HEK293 (cell line): ENCODE data around the gene GFOD1.

ENCODE experiments used
- ATF2 ChIP-seq: fragments of 450-650 bp; formaldehyde crosslinking; IDR thresholded peaks from 2 replicates; pipeline ENCODE4 v1.5.1; 2016; ENCODE audit warnings: missing biosample characterization, missing genetic modification characterization, low read depth
- CTCF ChIP-seq: fragments of 450-650 bp; formaldehyde crosslinking; IDR thresholded peaks from 2 replicates; pipeline ENCODE4 v1.5.1; 2016; ENCODE audit warnings: missing biosample characterization, missing genetic modification characterization
- KLF8 ChIP-seq: fragments of 450-650 bp; formaldehyde crosslinking; IDR thresholded peaks from 2 replicates; pipeline ENCODE4 v1.5.1; 2016; ENCODE audit warnings: missing biosample characterization, missing genetic modification characterization
- SP2 ChIP-seq: fragments of 450-650 bp; formaldehyde crosslinking; IDR thresholded peaks from 2 replicates; pipeline ENCODE4 v1.5.1; 2016; ENCODE audit warnings: missing biosample characterization, missing genetic modification characterization
- YY1 ChIP-seq: fragments of 450-650 bp; formaldehyde crosslinking; IDR thresholded peaks from 2 replicates; pipeline ENCODE4 v1.5.1; 2018; ENCODE audit warnings: missing biosample characterization, missing genetic modification characterization
- ZBTB11 ChIP-seq: fragments of 450-650 bp; formaldehyde crosslinking; conservative IDR thresholded peaks from 2 replicates; pipeline ENCODE4 v1.5.1; 2016; ENCODE audit warnings: low read depth, missing biosample characterization, missing genetic modification characterization
- ZBTB20 ChIP-seq: fragments of 450-650 bp; formaldehyde crosslinking; IDR thresholded peaks from 2 replicates; pipeline ENCODE4 v1.5.1; 2016; ENCODE audit warnings: missing biosample characterization, missing genetic modification characterization
- ZIC2 ChIP-seq: fragments of 450-650 bp; formaldehyde crosslinking; IDR thresholded peaks from 2 replicates; pipeline ENCODE4 v1.5.1; 2016; ENCODE audit warnings: missing biosample characterization, missing genetic modification characterization
- ZNF138 ChIP-seq: fragments of 450-650 bp; formaldehyde crosslinking; IDR thresholded peaks from 2 replicates; pipeline ENCODE4 v1.5.1; 2016; ENCODE audit warnings: missing biosample characterization, missing genetic modification characterization, borderline replicate concordance
- ZNF23 ChIP-seq: fragments of 450-650 bp; formaldehyde crosslinking; IDR thresholded peaks from 2 replicates; pipeline ENCODE4 v1.5.1; 2016; ENCODE audit warnings: missing biosample characterization, missing genetic modification characterization, borderline replicate concordance
- ZNF26 ChIP-seq: fragments of 450-650 bp; formaldehyde crosslinking; IDR thresholded peaks from 2 replicates; pipeline ENCODE4 v1.5.1; 2016; ENCODE audit warnings: missing biosample characterization, missing genetic modification characterization
- ZNF274 ChIP-seq, 2 experiments: fragments of 200-500 bp in 1 of 2; fragments of 450-650 bp in 1 of 2; sonication (Bioruptor generic) in 1 of 2; formaldehyde crosslinking in 1 of 2; IDR thresholded peaks; 2 replicates each; pipeline versions ENCODE4 v1.5.1 to v1.6.1; 2014 to 2016; ENCODE audit warnings: borderline replicate concordance in 1 of 2, inconsistent platforms in 1 of 2, low read length in 1 of 2, missing biosample characterization in 1 of 2, missing genetic modification characterization in 1 of 2
- ZNF280C ChIP-seq: fragments of 450-650 bp; formaldehyde crosslinking; IDR thresholded peaks from 2 replicates; pipeline ENCODE4 v1.5.1; 2016; ENCODE audit warnings: missing biosample characterization, missing genetic modification characterization
- ZNF549 ChIP-seq: fragments of 450-650 bp; IDR thresholded peaks from 2 replicates; pipeline ENCODE4 v1.5.1; 2018; ENCODE audit warnings: missing biosample characterization, missing genetic modification characterization, mild to moderate bottlenecking, inconsistent platforms, moderate library complexity

GRCh38 chr6:13413900-13414555, 73.4 kb downstream of the GFOD1 start:
- no peak; the same call in 1 of the 2 replicates for TF ChIP-seq CTCF (tag by site-specific recombination)
- no peak for TF ChIP-seq ZNF138 (tag by site-specific recombination)
- no peak for TF ChIP-seq ZBTB11 (tag by site-specific recombination)
- no peak for TF ChIP-seq ATF2 (tag by site-specific recombination)
- TF ChIP-seq ZNF26 (tag by site-specific recombination), result no peak
- no peak for TF ChIP-seq SP2 (tag by site-specific recombination)
- TF ChIP-seq ZNF280C (tag by site-specific recombination), result no peak
- no peak for TF ChIP-seq YY1 (tag by site-specific recombination)
- TF ChIP-seq KLF8 (tag by site-specific recombination), result no peak
- no peak for TF ChIP-seq ZBTB20 (tag by site-specific recombination)
- no peak for TF ChIP-seq ZNF274 (IDR thresholded peaks at IDR 0.05; ENCODE audit: low read length)
- no peak for TF ChIP-seq ZNF274 (tag by site-specific recombination; IDR thresholded peaks at IDR 0.05; ENCODE audit: borderline replicate concordance)
- TF ChIP-seq ZIC2 (tag by site-specific recombination), result no peak
- TF ChIP-seq ZNF549 (tag by site-specific recombination), result no peak
- no peak for TF ChIP-seq ZNF23 (tag by site-specific recombination)
